ENCODE data around the gene F12. TPM values are rescaled to one million over a fixed set of nuclear protein-coding genes. Genes with fewer than 3 reads are reported as not detected.

The F12 gene
- total and polyA plus RNA-seq, 4 donors = 0.23 to 1.8 (median 0.33) TPM; not detected in 1

DNA sequence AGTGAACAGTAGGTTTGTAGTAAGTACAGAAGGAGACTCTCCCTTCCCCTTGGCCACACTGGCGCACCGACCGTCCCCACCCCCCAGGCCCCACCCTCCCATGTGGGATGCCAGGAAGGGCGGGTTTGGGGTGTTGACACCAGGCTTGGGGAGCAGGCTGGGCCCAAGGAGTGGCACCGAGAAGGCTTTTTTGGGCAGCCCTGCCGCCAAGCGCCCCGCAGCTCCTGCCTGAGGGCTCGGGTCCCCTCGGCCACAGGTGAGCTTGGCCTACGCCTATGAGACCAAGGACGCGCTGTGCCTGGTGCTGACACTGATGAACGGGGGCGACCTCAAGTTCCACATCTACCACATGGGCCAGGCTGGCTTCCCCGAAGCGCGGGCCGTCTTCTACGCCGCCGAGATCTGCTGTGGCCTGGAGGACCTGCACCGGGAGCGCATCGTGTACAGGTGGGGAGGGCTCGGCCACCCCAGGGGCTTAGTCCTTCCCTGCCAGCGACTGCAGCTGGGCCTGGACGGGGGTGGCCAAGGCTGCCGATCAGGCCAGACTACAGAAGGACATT, 24.4 kb upstream of the F12 start:
- Histone ChIP-seq H3K27ac (ENCODE audit: low read depth in 1 of 2, low read length in 2 of 2) (no peak overlapping the region), H3K36me3 (ENCODE audit: control insufficient read depth in 1 of 2, insufficient read depth in 2 of 2, low read length in 1 of 2) (no peaks in the 10 kb centered on the region), H3K4me1 (ENCODE audit: control insufficient read depth in 1 of 2, insufficient read depth in 2 of 2, low read length in 2 of 2) (no peaks in the 10 kb centered on the region), H3K27me3 (ENCODE audit: control insufficient read depth in 1 of 2, insufficient read depth in 2 of 2, low read length in 1 of 2) (no peaks in the 10 kb centered on the region), H3K9me3 (ENCODE audit: control insufficient read depth, low read length) (no peaks in the 10 kb centered on the region), H3K4me3 (ENCODE audit: low read length in 2 of 2) (no peak overlapping the region)
- ATAC-seq (ENCODE audit: low FRiP score) (no peak), DNase-seq (no peak)
- WGBS, 2 donors = 92 to 95% methylated on average over 26 to 29 of the region's 29 CpGs
- intact Hi-C loops (cut with DNase I) = no loop called here

DNA sequence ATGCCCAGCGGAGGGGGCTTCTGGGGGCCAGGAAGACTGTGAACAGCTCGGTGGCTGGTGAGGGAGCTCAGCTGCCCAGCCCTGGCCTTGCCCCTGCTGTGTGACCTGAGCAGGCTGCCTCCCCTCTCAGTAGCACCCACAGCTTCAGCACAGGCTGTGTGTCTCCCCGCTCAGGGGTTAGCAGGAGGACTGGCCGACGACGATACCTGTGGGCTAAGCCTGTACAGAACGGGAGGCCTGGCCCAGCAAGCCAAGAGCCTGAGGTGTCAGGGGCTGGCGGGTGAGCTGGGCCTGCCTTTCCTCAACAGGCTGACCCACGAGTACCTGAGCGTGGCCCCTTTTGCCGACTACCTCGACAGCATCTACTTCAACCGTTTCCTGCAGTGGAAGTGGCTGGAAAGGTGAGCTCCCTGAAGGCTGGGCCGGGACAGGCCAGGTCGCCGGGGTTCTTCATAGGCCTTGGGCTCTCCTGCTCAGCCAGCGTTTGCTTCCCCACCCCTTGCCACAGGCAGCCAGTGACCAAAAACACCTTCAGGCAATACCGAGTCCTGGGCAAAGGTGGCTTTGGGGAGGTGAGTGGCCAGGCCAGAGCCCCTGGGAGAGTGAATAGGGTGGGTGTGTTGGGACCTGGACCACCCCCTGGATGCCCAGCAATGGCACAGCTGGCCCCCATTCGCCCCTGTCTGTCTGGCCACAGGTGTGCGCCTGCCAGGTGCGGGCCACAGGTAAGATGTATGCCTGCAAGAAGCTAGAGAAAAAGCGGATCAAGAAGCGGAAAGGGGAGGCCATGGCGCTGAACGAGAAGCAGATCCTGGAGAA, 23.7 kb upstream of the F12 start:
- H3K36me3 ChIP-seq (ENCODE audit: control insufficient read depth in 1 of 2, insufficient read depth in 2 of 2, low read length in 1 of 2) = no peaks in the 10 kb centered on the region
- no peaks in the 10 kb centered on the region for H3K27me3 ChIP-seq (ENCODE audit: control insufficient read depth in 1 of 2, insufficient read depth in 2 of 2, low read length in 1 of 2)
- H3K4me1 ChIP-seq (ENCODE audit: control insufficient read depth in 1 of 2, insufficient read depth in 2 of 2, low read length in 2 of 2) = no peaks in the 10 kb centered on the region
- no peak overlapping the region for H3K4me3 ChIP-seq (ENCODE audit: low read length in 2 of 2)
- H3K27ac ChIP-seq (ENCODE audit: low read depth in 1 of 2, low read length in 2 of 2) = no peak overlapping the region
- H3K9me3 ChIP-seq (ENCODE audit: control insufficient read depth, low read length) = no peaks in the 10 kb centered on the region
- peak in 1 of 2 donors; percentile 75 for DNase-seq
- no peak for ATAC-seq (ENCODE audit: low FRiP score)
- WGBS, 2 donors = 92 to 94% methylated on average over 25 of the region's 25 CpGs
- intact Hi-C loops (cut with DNase I) = no loop called here

DNA sequence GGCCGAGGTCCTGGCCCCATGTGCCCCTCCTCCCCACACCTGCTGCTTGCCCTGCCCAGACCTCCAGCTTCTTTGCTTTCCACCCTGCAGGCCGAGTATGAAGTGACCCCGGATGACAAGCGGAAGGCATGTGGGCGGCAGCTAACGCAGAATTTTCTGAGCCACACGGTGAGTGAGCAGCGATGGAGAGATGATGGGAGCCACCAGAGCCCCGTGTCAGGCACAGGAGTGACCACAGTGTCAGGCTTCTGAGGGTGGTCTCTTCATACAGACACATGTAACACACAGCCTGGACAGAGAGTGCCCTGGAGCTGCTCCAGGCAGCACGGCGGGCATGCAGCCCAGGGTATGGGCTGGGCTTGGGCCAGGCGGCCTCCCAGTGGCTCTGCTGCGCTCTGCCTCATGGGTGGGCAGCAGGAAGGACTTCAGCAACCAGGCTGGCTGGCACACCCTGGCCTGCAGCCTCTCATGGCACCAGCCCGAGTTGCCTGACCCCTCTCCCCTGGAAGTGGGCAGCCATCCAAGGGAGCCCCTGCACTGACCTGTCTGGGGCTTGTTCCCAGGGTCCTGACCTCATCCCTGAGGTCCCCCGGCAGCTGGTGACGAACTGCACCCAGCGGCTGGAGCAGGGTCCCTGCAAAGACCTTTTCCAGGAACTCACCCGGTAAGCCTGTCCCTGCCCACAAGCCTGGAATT, 22.9 kb upstream of the F12 start:
- Histone ChIP-seq H3K9me3 (ENCODE audit: control insufficient read depth, low read length) (no peaks in the 10 kb centered on the region), H3K36me3 (ENCODE audit: control insufficient read depth in 1 of 2, insufficient read depth in 2 of 2, low read length in 1 of 2) (no peaks in the 10 kb centered on the region), H3K4me3 (ENCODE audit: low read length in 2 of 2) (no peak overlapping the region), H3K27me3 (ENCODE audit: control insufficient read depth in 1 of 2, insufficient read depth in 2 of 2, low read length in 1 of 2) (no peaks in the 10 kb centered on the region), H3K27ac (ENCODE audit: low read depth in 1 of 2, low read length in 2 of 2) (no peak overlapping the region), H3K4me1 (ENCODE audit: control insufficient read depth in 1 of 2, insufficient read depth in 2 of 2, low read length in 2 of 2) (peaks cover 0 to 3% of the 10 kb centered on the region in 2 donors)
- intact Hi-C loops (cut with DNase I) = no loop called here
- ATAC-seq (ENCODE audit: low FRiP score) (no peak), DNase-seq (peak; percentile 52 to 76)
- 39 to 42% methylated on average over 17 to 18 of the region's 18 CpGs for WGBS, 2 donors

DNA sequence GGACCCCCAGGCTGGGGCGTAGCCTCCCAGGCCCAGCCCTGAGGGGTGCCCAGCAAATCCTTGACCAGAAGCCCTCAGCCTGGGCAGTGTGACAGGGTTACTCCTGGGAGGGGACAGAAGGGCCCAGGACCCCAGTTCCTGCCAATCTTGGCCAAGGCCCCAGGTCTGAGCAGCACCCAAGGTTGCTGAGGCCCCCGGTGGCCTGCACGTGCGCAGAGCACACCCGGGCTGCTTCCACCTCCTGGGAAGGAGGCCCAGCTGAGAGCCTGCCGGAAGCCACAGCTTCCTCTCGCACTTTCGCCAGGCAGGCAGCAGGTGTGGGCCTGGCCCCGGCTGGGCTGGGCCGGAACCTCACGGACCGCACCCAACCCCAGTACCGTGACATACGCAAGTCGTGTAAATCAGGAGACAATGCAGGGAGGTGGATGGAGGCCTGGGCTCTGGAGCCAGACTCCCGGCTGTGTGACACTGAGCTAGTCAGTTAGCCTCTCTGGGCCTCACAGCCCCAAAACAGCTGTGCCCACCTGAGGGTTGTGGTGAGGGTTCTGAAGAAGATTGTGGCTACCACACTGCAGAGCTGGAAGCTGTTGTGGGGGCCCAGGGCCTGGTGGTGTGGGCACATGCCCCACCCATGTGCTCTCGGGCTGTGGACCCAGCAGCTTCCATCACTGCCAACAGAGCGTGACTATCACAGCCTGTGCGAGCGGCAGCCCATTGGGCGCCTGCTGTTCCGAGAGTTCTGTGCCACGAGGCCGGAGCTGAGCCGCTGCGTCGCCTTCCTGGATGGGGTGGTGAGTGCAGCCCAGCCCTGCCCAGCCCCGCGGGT, 22.2 kb upstream of the F12 start:
- WGBS, 2 donors = 82 to 88% methylated on average over 28 to 29 of the region's 29 CpGs
- Histone ChIP-seq H3K36me3 (ENCODE audit: control insufficient read depth in 1 of 2, insufficient read depth in 2 of 2, low read length in 1 of 2) (no peaks in the 10 kb centered on the region), H3K27me3 (ENCODE audit: control insufficient read depth in 1 of 2, insufficient read depth in 2 of 2, low read length in 1 of 2) (no peaks in the 10 kb centered on the region), H3K4me3 (ENCODE audit: low read length in 2 of 2) (no peak overlapping the region), H3K9me3 (ENCODE audit: control insufficient read depth, low read length) (no peaks in the 10 kb centered on the region), H3K27ac (ENCODE audit: low read depth in 1 of 2, low read length in 2 of 2) (no peak overlapping the region), H3K4me1 (ENCODE audit: control insufficient read depth in 1 of 2, insufficient read depth in 2 of 2, low read length in 2 of 2) (peaks cover 0 to 3% of the 10 kb centered on the region in 2 donors)
- intact Hi-C loops (cut with DNase I) = no loop called here
- ATAC-seq (ENCODE audit: low FRiP score) (no peak), DNase-seq (peak; percentile 60 to 77)

DNA sequence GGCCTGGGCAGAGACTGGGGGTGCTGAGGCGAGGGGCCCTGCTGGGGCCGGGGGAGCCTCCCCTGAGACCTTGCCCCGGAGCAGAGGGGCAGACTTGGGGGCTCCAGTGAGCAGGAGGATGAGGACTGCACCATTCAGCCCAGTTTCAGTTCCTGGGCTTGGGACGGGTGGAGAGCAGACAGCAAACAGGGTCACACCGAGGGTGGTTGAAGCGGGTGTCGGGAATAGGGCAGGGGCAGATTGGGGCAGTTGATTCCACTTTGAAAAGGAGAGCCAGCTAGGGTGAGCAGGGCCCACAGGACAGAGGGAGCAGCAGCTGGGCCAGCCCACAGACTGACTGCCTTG, 21.6 kb upstream of the F12 start:
- no peak overlapping the region for H3K27ac ChIP-seq (ENCODE audit: low read depth in 1 of 2, low read length in 2 of 2)
- ATAC-seq (ENCODE audit: low FRiP score) = no peak
- no peak for DNase-seq
- 92 to 99% methylated on average over 7 of the region's 7 CpGs for WGBS, 2 donors
- H3K36me3 ChIP-seq (ENCODE audit: control insufficient read depth in 1 of 2, insufficient read depth in 2 of 2, low read length in 1 of 2) = no peaks in the 10 kb centered on the region
- H3K4me1 ChIP-seq (ENCODE audit: control insufficient read depth in 1 of 2, insufficient read depth in 2 of 2, low read length in 2 of 2) = peaks cover 0 to 3% of the 10 kb centered on the region in 2 donors
- no peaks in the 10 kb centered on the region for H3K27me3 ChIP-seq (ENCODE audit: control insufficient read depth in 1 of 2, insufficient read depth in 2 of 2, low read length in 1 of 2)
- intact Hi-C loops (cut with DNase I) = no loop called here
- no peak overlapping the region for H3K4me3 ChIP-seq (ENCODE audit: low read length in 2 of 2)
- H3K9me3 ChIP-seq (ENCODE audit: control insufficient read depth, low read length) = no peaks in the 10 kb centered on the region

DNA sequence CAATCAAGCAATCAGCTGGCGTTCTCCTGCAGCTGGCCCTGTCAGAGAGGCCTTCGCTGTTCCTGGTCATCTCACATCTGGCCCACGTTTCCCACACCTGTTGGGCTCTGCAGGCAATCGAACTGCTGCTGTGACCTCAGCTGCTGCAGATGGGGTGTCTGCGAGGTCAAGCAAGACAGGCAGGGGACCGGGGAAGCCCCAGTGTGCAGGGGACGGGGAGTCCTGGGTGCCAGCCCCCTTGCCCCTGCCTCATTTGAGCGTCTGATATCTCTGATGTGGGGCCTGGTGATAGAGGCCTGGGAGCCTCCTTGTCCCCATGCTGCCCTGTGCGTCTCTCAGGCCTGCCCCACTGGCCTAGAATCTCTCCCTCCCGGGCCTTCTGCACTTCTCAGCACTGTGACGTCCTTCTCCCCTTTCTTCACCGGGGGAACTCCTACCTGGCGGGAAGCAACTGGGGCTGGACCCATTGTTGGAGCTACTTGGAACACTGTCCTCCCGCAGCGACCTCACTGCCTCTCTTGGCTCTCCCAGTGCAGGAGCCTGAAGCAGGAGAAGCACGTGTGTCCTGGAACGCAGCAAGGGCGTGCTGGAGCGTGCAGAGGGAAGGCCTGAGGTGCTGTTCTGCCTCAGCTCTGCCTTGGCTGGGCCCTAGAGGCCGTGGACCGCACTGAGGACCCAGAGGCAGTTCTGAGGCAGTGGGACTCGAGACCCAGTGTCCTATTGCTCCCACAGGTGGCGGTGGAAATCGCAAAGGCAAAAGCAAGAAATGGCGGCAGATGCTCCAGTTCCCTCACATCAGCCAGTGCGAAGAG, 21.0 kb upstream of the F12 start:
- H3K4me3 ChIP-seq (ENCODE audit: low read length in 2 of 2) = no peak overlapping the region
- H3K27me3 ChIP-seq (ENCODE audit: control insufficient read depth in 1 of 2, insufficient read depth in 2 of 2, low read length in 1 of 2) = no peaks in the 10 kb centered on the region
- H3K36me3 ChIP-seq (ENCODE audit: control insufficient read depth in 1 of 2, insufficient read depth in 2 of 2, low read length in 1 of 2) = no peaks in the 10 kb centered on the region
- no peaks in the 10 kb centered on the region for H3K9me3 ChIP-seq (ENCODE audit: control insufficient read depth, low read length)
- peaks cover 0 to 3% of the 10 kb centered on the region in 2 donors for H3K4me1 ChIP-seq (ENCODE audit: control insufficient read depth in 1 of 2, insufficient read depth in 2 of 2, low read length in 2 of 2)
- 94 to 95% methylated on average over 26 of the region's 26 CpGs for WGBS, 2 donors
- intact Hi-C loops (cut with DNase I) = no loop called here
- H3K27ac ChIP-seq (ENCODE audit: low read depth in 1 of 2, low read length in 2 of 2) = no peak overlapping the region
- ATAC-seq (ENCODE audit: low FRiP score) (no peak), DNase-seq (peak in 1 of 2 donors; percentile 49)

DNA sequence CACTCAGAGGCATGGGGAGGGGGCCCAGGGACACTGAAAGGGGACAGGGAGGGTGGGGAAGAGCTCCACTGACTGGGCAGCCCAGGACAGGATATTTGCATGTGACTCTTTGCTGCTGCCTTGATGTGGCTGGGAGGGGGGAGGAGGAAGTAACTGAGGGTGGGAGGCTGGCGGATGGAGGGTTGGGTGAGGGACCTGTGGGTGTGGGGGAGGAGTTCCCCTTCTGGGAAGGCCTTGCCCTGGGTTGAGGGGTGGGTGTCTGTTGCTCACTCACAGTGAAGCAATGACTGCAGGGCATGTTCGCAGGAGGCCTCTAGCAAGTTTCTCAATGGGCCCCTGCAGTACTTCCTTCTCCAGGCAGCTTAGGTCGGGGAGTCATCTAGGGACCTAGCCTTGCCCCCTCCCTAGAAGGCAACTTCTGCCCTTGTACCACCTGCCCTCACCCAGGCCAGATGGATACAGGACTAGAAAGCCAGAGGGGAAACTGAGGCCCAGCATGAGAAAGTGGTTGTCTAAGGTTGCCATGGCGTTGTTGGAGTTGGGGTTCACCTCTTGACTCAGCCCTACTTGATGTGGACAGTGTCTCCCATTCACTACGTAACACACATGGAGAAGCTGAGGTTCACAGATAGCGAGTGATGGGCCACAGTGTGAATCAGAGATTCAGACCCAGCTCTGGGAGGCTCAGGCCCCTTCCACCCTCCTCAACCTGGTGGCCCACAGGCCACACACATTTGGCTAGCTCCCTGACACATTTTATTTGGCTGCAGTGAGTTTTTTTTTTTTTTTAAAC, 20.1 kb upstream of the F12 start:
- 90 to 91% methylated on average over 6 of the region's 6 CpGs for WGBS, 2 donors
- intact Hi-C loops (cut with DNase I) = no loop called here
- Histone ChIP-seq H3K27ac (ENCODE audit: low read depth in 1 of 2, low read length in 2 of 2) (no peak overlapping the region), H3K27me3 (ENCODE audit: control insufficient read depth in 1 of 2, insufficient read depth in 2 of 2, low read length in 1 of 2) (no peaks in the 10 kb centered on the region), H3K36me3 (ENCODE audit: control insufficient read depth in 1 of 2, insufficient read depth in 2 of 2, low read length in 1 of 2) (no peaks in the 10 kb centered on the region), H3K9me3 (ENCODE audit: control insufficient read depth, low read length) (no peaks in the 10 kb centered on the region), H3K4me3 (ENCODE audit: low read length in 2 of 2) (no peak overlapping the region), H3K4me1 (ENCODE audit: control insufficient read depth in 1 of 2, insufficient read depth in 2 of 2, low read length in 2 of 2) (peaks cover 0 to 3% of the 10 kb centered on the region in 2 donors)
- peak; percentile 80 to 90 for DNase-seq
- no peak for ATAC-seq (ENCODE audit: low FRiP score)
